GM12878 (cell line): ENCODE results near the gene TTC9C. TPM values are rescaled to one million over a fixed set of nuclear protein-coding genes. Genes with fewer than 3 reads are reported as not detected.

Source experiments
- BCL11A ChIP-seq: IDR thresholded peaks from 2 replicates; pipeline ENCODE4 v1.6.1; 2011; ENCODE audit warnings: low read depth, low read length
- CEBPB ChIP-seq, 2 experiments: fragments of 150-350 bp in 1 of 2; IDR thresholded peaks; 2 replicates each; pipeline ENCODE4 v1.6.1; 2012 to 2014; ENCODE audit warnings: low read depth in 2 of 2, low read length in 2 of 2, borderline replicate concordance in 1 of 2, inconsistent platforms in 1 of 2
- CREM ChIP-seq: IDR thresholded peaks from 2 replicates; pipeline ENCODE4 v1.6.1; 2014; ENCODE audit warnings: antibody characterized with exemption, low read depth
- CUX1 ChIP-seq: IDR thresholded peaks from 2 replicates; pipeline ENCODE4 v1.6.1; 2012; ENCODE audit warnings: improper control_type of control experiment, low read depth, low read length; ENCODE audit not compliant: insufficient replicate concordance
- E2F8 ChIP-seq: fragments of 450-650 bp; IDR thresholded peaks from 2 replicates; pipeline ENCODE4 v1.6.1; 2018; ENCODE audit warnings: mild to moderate bottlenecking, low read depth, moderate library complexity; ENCODE audit not compliant: partially characterized antibody
- FOXM1 ChIP-seq: IDR thresholded peaks from 2 replicates; pipeline ENCODE4 v1.6.1; 2012; ENCODE audit warnings: low read depth, mild to moderate bottlenecking, inconsistent platforms, low read length, moderate library complexity
- HDAC6 ChIP-seq: fragments of 200-600 bp; sonication (generic); IDR thresholded peaks from one replicate; pipeline ENCODE4 v1.8.0; 2017; ENCODE audit warnings: antibody characterized with exemption; ENCODE audit not compliant: unreplicated experiment
- KDM1A ChIP-seq: fragments of 200-600 bp; sonication (generic); IDR thresholded peaks from 2 replicates; pipeline ENCODE4 v1.6.1; 2016; ENCODE audit warnings: borderline replicate concordance
- NFIC ChIP-seq: IDR thresholded peaks from 2 replicates; pipeline ENCODE4 v1.6.1; 2012; ENCODE audit warnings: low read depth, mild to moderate bottlenecking, inconsistent platforms, low read length, moderate library complexity
- NFYA ChIP-seq: IDR thresholded peaks from 2 replicates; pipeline ENCODE4 v1.6.1; 2011; ENCODE audit warnings: low read depth, mild to moderate bottlenecking, low read length, improper control_type of control experiment, borderline replicate concordance
- NFYB ChIP-seq: IDR thresholded peaks from 2 replicates; pipeline ENCODE4 v1.6.1; 2011; ENCODE audit warnings: low read depth, mild to moderate bottlenecking, low read length, improper control_type of control experiment, moderate library complexity; ENCODE audit not compliant: insufficient read depth
- SPI1 ChIP-seq: IDR thresholded peaks from 2 replicates; pipeline ENCODE4 v1.6.1; 2011; ENCODE audit warnings: low read depth, mild to moderate bottlenecking, low read length, moderate library complexity, borderline replicate concordance; ENCODE audit not compliant: insufficient read depth
- USF2 ChIP-seq: IDR thresholded peaks from 2 replicates; pipeline ENCODE4 v1.6.1; 2011; ENCODE audit warnings: low read depth, low read length, improper control_type of control experiment, borderline replicate concordance
- WRNIP1 ChIP-seq: IDR thresholded peaks from 2 replicates; pipeline ENCODE4 v1.6.1; 2011; ENCODE audit warnings: low read depth, low read length, improper control_type of control experiment, borderline replicate concordance
- ZBTB4 ChIP-seq: fragments of 450-650 bp; formaldehyde crosslinking; IDR thresholded peaks from 2 replicates; pipeline ENCODE4 v1.4.0; 2022; ENCODE audit warnings: mild to moderate bottlenecking, moderate library complexity
- ZNF384 ChIP-seq: IDR thresholded peaks from 2 replicates; pipeline ENCODE4 v1.6.1; 2012; ENCODE audit warnings: low read depth, mild to moderate bottlenecking, low read length, improper control_type of control experiment, borderline replicate concordance
- polyA plus RNA-seq, 11 experiments: library from polyadenylated mRNA; depleted of rRNA in 4 of 11; unstranded in 6 of 11; stranded (reverse) in 5 of 11; fragments of >200 nt; fragmentation: Nextera tagmentation in 4 of 11; fragmentation: Illumina TruSeq in 1 of 11; extraction: Ambion mirVana in 4 of 11; extraction: Trizol in 1 of 11; gene quantifications; 1 replicate in 1 of 11; 2 replicates in 10 of 11; pipeline versions ENCODE4 v1.2.1 to v1.2.3, GENCODE V29; 2011 to 2016; ENCODE audit warnings: inconsistent platforms in 2 of 11, missing spikeins in 2 of 11, low read depth in 1 of 11
- total RNA-seq, 4 experiments: library from RNA; depleted of rRNA in 3 of 4; stranded (reverse); fragments of >200 nt in 3 of 4; fragmentation: Illumina TruSeq in 1 of 4; extraction: Trizol in 1 of 4; gene quantifications; 2 replicates each; pipeline versions ENCODE4 v1.2.1 to v1.2.3, GENCODE V29; 2013 to 2021

The TTC9C gene
- total and polyA plus RNA-seq, 10 of the 15 experiments (the other 5 are each of a cell fraction or from before 2014, with no cell fraction given) = 42.0 to 72.3 (median 50.4) TPM

GRCh38 chr11:62753736-62754603 lies 25.7 kb downstream of the TTC9C start, which contains the start of gene ZBTB3 (continued):
- TF ChIP-seq ZBTB4 (CRISPR knock-in tag) (no peak), SPI1 (no peak), FOXM1 (no peak), KDM1A (no peak), NFIC (no peak), CREM (peak; percentile 39), WRNIP1 (no peak), BCL11A (no peak), ZNF384 (no peak), USF2 (no peak), NFYA (peak; percentile 78), CEBPB (IDR thresholded peaks at IDR 0.05; ENCODE audit: borderline replicate concordance in 1 of 2, low read depth in 2 of 2, low read length in 2 of 2) (no peak), HDAC6 (no peak), CUX1 (no peak), E2F8 (peak; percentile 69), NFYB (peak; percentile 97)
